Tibial artery (tissue), 4 donors: Measurements from ENCODE around the gene SMARCC2.
A peak's percentile ranks its signal among the peaks of the same experiment; 100 is the strongest.

Source experiments
- DNase-seq, 2 donors: peaks; one replicate each; pipeline ENCODE4 v3.0.0-alpha.2; 2019
- H3K27ac ChIP-seq, 2 donors: fragments of 200-600 bp; sonication (generic) in 1 of 2; 1 replicate in 1 of 2; 2 replicates in 1 of 2; pipeline ENCODE4 v1.5.1; 2018 to 2019; ENCODE audit warnings: mild to moderate bottlenecking in 1 of 2
- H3K27me3 ChIP-seq, 2 donors: fragments of 200-600 bp; sonication (generic) in 1 of 2; one replicate each; pipeline versions ENCODE4 v1.5.1 to v1.6.0; 2016 to 2019
- H3K36me3 ChIP-seq, 3 donors: fragments of 200-600 bp; sonication (generic) in 2 of 3; one replicate each; pipeline ENCODE4 v1.5.1; 2016 to 2019; ENCODE audit warnings: mild to moderate bottlenecking in 2 of 3
- H3K4me1 ChIP-seq, 4 donors: fragments of 200-600 bp; sonication (generic) in 2 of 4; 1 replicate in 3 of 4; 2 replicates in 1 of 4; pipeline ENCODE4 v1.5.1; 2016 to 2019
- H3K4me3 ChIP-seq, 2 donors: fragments of 200-600 bp; sonication (generic) in 1 of 2; 1 replicate in 1 of 2; 2 replicates in 1 of 2; pipeline ENCODE4 v1.5.1; 2018 to 2019; ENCODE audit warnings: mild to moderate bottlenecking in 2 of 2
- H3K9me3 ChIP-seq, 3 donors: fragments of 200-600 bp; sonication (generic) in 1 of 3; one replicate each; pipeline ENCODE4 v1.5.1; 2016 to 2019
- CTCF ChIP-seq, 2 experiments: fragments of 200-600 bp in 1 of 2; fragments of 450-650 bp in 1 of 2; IDR thresholded peaks; one replicate each; pipeline ENCODE4 v1.5.1; 2017 to 2019; ENCODE audit warnings: antibody characterized with exemption in 2 of 2, mild to moderate bottlenecking in 1 of 2, moderate library complexity in 1 of 2
- intact Hi-C: fragments of 100-400 bp; cut with DNase I; formaldehyde crosslinking; loops from one replicate; pipeline ENCODE4 v1.15.0; 2023; ENCODE audit warnings: low total_unique reads

SMARCC2 gene

DNA sequence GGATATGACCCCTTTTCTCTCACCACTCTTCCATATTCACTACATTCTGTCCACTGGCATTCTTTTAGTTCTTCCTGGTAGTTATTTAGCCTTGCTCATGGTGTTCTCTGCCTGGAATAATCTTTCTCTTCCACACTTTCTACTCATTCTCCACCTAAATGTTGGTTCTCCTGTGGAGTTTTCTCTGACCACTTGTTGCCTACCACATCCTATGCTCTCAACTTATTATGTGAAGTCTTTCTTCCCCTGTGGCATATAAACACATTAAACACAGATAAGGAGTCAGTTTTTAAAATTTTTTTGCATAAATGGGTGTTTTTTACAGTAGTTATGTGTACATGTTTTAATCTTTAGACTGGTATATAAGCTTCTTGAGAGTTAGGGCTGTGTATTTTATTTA is 3.3 kb upstream of the SMARCC2 start:
- Histone ChIP-seq H3K9me3 (no peaks in the 10 kb centered on the region), H3K4me1 (peaks cover 0 to 30% (median 17%) of the 10 kb centered on the region in 4 donors), H3K27me3 (no peaks in the 10 kb centered on the region), H3K36me3 (peaks cover 0 to 5% (median 0%) of the 10 kb centered on the region in 3 donors), H3K4me3 (no peak overlapping the region), H3K27ac (no peak overlapping the region)
- TF ChIP-seq CTCF (IDR thresholded peaks at IDR 0.05): no peak
- DNase-seq: no peak
- intact Hi-C loops: loop anchor here (2.0 to 10.0 kb wide), 2 partner anchors 32 to 272 kb away; partner anchors contain the start of genes NABP2 and SPRYD4

GRCh38 chr12:56190695-56191155 is 1.4 kb upstream of the SMARCC2 start:
- no peaks in the 10 kb centered on the region for H3K27me3 ChIP-seq
- peaks cover 2 to 16% (median 10%) of the 10 kb centered on the region in 3 donors for H3K36me3 ChIP-seq
- no peak for DNase-seq
- peak overlapping the region; percentile 94 to 99 for H3K27ac ChIP-seq
- peak overlapping the region; percentile 92 to 95 for H3K4me3 ChIP-seq
- no peaks in the 10 kb centered on the region for H3K9me3 ChIP-seq
- intact Hi-C loops: loop anchor here (10.0 kb wide), 1 partner anchor 274 kb away; the partner anchor contains the start of gene SPRYD4
- no peak for TF ChIP-seq CTCF (IDR thresholded peaks at IDR 0.05)
- H3K4me1 ChIP-seq: peaks cover 0 to 28% (median 23%) of the 10 kb centered on the region in 4 donors

DNA sequence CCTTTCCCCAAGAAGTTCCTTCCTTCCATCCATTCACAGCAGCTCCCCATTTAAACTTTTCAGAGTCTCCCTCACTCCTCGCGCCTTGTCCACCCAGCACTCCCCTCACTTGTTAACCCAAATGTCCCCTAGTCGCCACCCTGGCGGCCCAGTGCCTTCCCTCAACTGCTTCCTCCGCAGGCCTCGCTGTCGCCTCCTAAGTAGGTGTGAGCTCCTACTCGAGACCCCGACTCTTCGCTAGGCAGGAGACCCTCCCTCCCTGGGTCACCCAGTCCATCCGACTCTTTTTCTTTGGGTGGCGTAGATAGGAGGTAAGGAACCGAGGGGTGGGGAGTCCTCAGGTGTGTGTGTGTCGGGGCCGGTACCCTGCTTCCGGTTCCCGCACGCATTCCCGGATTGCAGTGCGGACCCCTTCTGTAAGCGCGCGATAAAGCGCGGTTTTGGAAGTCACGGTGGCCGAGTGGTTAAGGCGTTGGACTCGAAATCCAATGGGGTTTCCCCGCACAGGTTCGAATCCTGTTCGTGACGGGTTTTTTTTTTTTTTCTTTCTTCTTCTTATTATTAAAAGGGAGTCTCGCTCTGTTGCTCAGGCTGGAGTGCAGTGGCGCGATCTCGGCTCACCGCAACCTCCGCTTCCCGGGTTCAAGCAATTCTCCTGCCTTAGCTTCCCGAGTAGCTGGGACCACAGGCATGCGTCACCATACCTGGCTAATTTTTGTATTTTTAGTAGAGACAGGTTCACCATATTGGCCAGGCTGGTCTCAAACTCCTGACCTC is 823 bp upstream of the SMARCC2 start:
- H3K27ac ChIP-seq: peak overlapping the region; percentile 94 to 99
- H3K36me3 ChIP-seq: peaks cover 9 to 22% (median 17%) of the 10 kb centered on the region in 3 donors
- peak; percentile 75 to 90 for DNase-seq
- peaks cover 0 to 28% (median 23%) of the 10 kb centered on the region in 4 donors for H3K4me1 ChIP-seq
- H3K4me3 ChIP-seq: peak overlapping the region; percentile 92 to 95
- intact Hi-C loops: loop anchor here (2.0 to 10.0 kb wide), 2 partner anchors 63 to 275 kb away; partner anchors contain the start of gene SPRYD4
- H3K27me3 ChIP-seq: no peaks in the 10 kb centered on the region
- no peaks in the 10 kb centered on the region for H3K9me3 ChIP-seq
- peak in 1 of 2 experiments; percentile 5 for TF ChIP-seq CTCF (IDR thresholded peaks at IDR 0.05)

DNA sequence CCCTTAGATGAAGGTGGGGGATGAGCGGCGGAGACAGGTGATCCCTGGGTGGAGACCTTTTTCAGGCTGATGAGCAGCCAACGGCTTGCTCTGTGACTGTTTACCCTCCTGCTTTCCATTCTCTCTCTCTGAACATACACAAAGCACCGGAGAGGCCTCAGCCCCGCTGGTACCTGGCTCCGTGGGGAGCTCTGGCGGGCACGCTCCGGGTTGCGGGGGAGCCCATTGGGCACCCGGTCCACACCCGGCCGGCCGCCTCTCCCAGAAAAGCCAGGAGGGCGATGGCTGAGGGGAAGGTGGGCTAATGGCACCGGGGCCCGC is 545 bp downstream of the SMARCC2 start:
- peak overlapping the region; percentile 94 to 99 for H3K27ac ChIP-seq
- peaks cover 0 to 28% (median 23%) of the 10 kb centered on the region in 4 donors for H3K4me1 ChIP-seq
- no peaks in the 10 kb centered on the region for H3K27me3 ChIP-seq
- DNase-seq: no peak
- no peaks in the 10 kb centered on the region for H3K9me3 ChIP-seq
- H3K36me3 ChIP-seq: peaks cover 22 to 35% (median 30%) of the 10 kb centered on the region in 3 donors
- peak overlapping the region; percentile 92 to 95 for H3K4me3 ChIP-seq
- intact Hi-C loops: loop anchor here (2.0 kb wide), 1 partner anchor 62 kb away; no protein-coding TSS in a partner anchor
- TF ChIP-seq CTCF (IDR thresholded peaks at IDR 0.05): no peak

- H3K36me3 ChIP-seq: peaks cover 27 to 40% (median 35%) of the 10 kb centered on the region in 3 donors
- peaks cover 0 to 28% (median 23%) of the 10 kb centered on the region in 4 donors for H3K4me1 ChIP-seq
- no peaks in the 10 kb centered on the region for H3K27me3 ChIP-seq
- no peaks in the 10 kb centered on the region for H3K9me3 ChIP-seq
- H3K27ac ChIP-seq: peak overlapping the region; percentile 94 to 99
- TF ChIP-seq CTCF (IDR thresholded peaks at IDR 0.05): no peak
- H3K4me3 ChIP-seq: peak overlapping the region; percentile 92 to 95
- intact Hi-C loops: loop anchor here (2.0 kb wide), 1 partner anchor 61 kb away; no protein-coding TSS in a partner anchor
- DNase-seq: no peak
Observed at GRCh38 chr12:56188131-56188777, 1.0 kb downstream of the SMARCC2 start.
